HG03025 (cell line): ENCODE results near the gene DHRSX.
"Not testable (repeated sequence)": the region's sequence is repeated elsewhere in the genome, so short reads cannot be mapped to it uniquely, and the experiment has no call there.

Experiments used
- ATAC-seq: cut with Tn5 transposase; IDR thresholded peaks from one replicate; pipeline ENCODE4 v1.9.1; 2021; ENCODE audit warnings: mild to moderate bottlenecking, moderate library complexity; ENCODE audit not compliant: unreplicated experiment, low FRiP score

Gene DHRSX

DNA sequence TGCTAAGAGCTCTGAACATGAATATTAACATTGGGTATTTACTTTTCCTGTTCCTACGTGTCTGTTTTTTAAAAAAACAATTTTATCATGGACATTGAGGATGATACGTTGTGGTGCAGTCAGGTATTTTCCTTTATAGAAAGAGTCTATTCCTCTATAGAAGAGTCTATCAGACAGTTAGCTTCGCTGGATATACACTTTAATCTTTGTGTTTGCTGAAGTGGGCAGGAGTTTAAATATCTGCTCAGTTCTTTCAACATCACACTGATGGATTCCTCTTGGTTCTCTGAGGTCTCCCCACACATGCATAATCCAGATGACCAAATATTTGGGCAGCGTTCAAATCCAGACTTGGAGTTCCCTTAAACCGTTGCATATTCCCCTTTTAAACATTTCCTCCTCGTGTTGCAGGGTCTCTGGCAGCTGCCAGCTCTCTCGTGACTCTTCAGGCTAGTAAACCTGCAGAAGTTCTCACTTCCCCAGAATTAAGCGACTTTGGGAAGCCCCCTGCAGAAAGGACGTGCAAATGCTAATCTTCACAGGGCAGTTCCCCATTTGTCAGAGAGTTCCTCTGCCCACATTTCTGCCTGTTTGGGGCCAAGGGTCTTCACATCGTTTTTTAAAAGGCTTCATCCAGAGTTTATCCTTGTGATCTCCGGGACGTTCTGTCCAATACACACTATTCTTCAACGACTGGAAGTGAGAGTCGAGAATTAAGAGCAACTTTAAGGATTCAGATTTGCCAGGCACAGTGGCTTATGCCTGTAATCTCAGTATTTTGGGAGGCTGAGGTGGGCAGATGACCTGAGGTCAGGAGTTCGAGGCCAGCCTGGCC is 20.5 kb upstream of the DHRSX start:
- peak; percentile 75 for ATAC-seq

DNA sequence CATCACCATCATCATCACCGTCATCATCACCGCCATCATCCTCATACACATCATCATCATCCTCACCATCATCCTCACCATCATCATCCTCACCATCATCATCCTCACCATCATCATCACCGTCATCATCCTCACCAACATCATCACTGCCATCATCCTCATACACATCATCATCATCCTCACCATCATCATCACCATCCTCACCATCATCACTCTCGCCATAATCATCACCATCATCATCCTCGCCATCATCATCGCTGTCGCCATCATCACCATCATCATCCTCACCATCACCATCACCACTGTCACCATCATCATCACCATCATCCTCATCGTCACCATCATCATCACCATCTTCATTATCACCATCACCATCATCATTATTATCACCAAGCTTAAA is 19.8 kb upstream of the DHRSX start:
- no peak for ATAC-seq

DNA sequence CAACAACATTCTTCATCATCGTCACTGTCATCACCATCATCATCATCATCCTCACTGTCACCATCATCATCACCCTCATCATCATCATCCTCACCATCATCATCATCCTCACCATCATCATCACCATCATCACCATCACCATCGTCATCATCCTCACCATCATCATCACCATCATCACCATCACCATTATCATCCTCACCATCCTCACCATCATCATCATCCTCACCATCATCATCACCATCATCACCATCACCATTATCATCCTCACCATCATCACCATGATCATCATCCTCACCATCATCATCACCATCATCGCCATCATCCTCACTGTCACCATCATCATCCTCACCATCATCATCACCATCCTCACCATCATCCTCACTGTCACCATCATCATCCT is 18.9 kb upstream of the DHRSX start:
- not testable (repeated sequence) for ATAC-seq

DNA sequence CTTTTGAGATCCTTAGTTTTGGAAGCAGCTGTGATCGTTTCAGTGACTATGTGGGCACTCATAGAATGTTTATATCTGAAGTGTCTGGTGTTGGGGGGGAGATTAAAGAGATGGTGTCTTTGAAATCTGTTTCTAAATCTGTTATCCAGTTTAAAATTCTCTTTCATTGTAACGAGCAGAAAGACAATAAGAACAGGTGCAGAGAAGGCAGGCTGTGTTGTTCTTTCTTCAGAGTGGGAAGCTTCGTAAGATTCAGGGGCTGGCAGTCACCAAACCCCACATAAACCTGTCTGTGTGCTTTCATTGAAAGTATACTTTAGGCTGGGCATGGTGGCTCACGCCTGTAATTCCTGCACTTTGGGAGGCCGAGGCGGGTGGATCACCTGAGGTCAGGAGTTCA is 16.3 kb upstream of the DHRSX start:
- peak; percentile 2 for ATAC-seq

DNA sequence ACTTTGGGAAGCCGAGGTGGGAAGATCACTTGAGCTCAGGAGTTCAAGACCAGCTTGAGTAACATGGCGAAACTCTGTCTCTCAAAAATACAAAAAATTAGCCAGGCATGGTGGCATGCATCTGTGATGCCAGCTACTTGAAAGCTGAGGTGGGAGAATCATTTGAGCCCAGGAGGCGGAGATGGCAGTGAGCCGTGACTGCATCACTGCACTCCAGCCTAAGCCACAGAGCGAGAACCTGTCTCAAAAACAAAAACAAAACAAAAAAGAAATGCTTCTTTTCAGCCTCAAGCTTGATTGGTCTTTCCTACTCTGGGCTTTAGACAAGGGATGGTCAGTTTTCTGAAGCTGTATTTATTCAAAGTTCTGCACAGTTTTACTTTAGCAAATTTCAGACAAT is 15.8 kb upstream of the DHRSX start:
- peak; percentile 51 for ATAC-seq

DNA sequence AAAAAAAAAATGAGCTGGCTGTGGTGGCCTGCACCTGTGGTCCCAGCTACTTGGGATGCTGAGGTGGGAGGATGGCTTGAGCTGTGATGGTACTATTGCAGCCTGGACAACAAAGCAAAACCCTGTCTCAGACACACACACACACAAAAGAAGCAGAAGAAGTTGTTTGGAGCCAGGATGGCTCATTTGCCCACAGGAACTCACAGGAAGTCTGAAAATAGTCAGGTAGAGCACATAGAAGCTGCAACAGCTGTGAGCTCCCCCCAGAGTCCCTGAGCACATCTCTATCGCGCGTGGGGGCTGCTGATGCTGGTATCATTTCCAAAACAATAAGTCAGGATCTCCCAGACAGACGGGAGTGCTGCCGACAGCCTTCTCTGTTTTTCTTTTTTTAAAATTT is 13.4 kb upstream of the DHRSX start:
- no peak for ATAC-seq

DNA sequence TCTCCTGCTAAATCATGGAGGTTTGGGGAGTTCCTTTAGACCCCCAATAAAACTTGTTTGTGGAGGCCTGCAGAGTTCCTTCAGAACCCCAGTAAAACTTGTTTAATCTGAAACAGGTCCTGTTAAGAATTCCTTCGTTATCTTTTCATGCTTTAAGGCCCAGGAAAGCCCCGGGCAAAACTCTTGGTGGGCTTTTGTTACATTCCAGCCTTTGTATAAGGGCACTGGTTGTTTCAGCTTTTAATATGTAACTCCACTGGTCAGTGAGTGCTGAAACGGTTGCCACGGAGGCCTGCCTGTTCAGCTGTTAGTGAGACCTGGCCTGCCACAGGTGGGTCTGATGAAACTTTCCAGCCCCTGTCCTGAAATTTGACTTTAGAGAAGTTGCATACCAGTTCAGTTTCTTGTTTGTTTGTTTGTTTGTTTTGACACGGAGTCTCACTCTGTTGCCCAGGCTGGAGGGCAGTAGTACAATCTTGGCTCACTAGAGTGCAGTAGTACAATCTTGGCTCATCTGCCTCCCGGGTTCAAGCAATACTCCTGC is 12.4 kb upstream of the DHRSX start:
- ATAC-seq, result no peak

DNA sequence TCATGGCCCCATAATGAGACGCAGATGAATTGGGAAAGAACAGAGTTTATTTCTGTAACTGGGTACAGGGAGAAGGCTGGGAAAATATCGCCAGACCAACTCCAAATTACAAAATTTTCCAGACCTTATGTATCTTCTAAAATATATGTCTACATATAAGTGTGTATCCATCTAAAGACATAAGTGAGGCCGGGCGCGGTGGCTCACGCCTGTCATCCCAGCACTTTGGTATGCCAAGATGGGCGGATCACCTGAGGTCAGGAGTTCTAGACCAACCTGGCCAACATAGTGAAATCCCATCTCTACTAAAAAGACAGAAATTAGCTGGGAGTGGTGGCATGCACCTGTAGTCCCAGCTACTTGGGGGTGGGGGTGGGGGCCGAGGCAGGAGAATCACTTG is 11.7 kb upstream of the DHRSX start:
- no peak for ATAC-seq

DNA sequence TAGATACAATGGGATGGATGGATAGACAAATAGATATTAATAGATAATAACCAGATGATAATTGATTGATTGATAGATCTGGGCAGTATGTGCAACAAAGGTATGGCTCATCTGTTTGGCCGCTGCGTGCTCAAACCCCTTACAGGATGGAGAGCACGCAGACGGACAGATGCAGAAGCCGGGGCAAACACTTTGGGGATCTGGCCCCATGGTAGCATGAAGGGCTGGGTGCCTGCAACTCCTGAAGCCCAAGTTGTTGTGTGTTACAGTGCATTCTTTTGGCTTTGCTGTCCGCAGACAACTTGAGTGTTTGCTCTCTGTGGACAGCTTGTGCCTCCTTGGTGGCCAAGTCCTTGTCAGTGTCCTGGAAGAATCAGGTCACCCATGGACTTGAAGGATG is 10.6 kb upstream of the DHRSX start:
- no peak for ATAC-seq

DNA sequence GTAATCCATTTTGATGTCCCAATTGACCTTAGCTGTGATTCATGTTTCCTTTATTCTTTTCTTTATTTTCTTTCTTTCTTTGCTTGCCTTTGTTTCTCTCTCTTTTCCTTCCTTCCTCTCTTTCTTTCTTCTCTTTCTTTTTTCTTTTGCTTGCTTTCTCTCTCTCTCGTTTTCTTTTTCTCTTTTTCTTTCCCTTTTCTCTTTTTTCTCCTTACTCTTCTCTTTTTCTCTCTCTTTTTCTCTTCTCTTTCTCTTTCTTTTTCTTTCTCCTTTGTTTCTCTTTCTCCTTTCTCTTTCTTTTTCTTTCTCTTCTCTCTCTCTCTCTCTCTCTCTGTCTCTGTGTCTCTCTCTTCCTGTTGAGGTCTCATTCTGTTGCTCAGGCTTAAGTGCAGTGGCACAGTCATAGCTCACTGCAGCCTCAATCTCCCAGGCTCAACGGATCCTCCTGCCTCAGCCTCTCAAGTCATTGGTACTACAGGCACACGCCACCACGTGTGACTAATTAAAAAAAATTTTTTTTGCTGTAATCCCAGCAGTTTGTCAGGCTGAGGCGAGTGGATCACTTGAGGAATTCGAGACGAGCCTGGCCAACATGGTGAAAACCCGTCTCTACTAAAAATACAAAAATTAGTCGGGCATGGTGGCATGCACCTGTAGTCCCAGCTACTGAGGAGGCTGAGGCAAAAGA is 8.0 kb upstream of the DHRSX start:
- no peak for ATAC-seq

DNA sequence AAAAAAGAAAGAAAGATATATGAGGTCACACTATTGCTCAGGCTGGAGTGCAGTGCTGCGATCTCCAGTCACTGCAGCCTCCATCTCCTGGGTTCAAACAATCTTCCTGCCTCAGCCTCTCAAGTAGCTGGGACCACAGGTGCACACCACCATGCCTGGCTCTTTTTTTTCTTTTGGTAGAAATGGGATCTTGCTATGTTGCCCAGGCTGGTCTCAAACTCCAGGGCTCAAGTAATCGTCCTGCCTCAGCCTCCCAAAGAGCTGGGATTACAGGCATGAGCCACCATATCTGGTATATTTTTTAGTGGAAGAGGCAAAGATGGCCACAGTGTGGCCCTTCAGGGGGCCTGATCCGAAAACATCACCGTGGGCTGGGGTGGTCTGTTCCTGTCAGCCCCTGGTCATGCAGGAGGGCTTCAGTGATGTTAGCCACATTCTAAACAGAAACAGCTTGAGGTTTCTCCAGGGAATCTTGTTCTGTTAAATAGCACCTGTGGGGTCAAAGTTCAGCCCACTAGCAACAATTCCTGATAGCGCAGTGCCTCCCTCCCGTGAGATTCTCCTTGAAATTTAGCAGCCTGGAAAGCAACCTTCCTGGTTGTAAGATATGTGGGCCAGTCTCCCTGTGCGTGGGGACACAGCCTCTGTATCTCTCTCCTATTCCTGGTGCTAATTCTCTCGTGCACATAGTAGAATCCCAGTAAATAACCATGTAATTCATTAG is 7.3 kb upstream of the DHRSX start:
- no peak for ATAC-seq

DNA sequence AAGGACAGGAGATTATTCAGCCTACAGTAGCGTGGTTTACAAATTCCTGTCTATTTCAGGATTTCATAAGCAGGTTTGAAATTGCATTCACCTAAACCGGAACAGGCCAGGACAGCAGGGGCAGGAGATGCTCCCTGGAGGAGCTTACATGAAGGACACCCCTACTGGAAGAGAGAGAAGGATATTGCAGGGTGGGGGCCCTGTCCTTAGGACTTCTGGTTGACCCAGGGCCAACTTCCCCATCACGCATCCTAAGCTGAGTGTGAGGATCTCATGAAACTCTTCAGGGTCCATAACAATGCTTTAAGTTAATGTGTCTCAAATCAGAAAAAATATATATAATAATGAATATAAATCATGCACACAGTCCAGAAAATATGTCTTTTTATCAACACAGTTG is 6.4 kb upstream of the DHRSX start:
- no peak for ATAC-seq

DNA sequence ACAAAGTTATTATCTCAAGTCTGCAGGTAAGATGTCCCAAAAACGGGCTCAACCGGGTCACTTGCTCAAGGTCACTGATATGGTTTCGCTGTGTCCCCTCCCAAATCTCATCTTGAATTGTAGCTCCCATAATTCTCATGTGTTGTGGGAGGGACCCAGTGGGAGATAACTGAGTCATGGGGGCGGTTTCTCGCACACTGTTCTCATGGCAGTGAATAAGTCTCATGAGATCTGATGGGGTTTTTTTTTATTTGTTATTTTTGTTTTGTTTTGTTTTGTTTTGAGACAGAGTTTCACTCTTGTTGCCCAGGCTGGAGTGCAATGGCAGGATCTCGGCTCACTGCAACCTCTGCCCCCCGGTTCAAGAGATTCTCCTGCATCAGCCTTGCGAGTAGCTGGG is 4.6 kb upstream of the DHRSX start:
- ATAC-seq, result not testable (repeated sequence)

DNA sequence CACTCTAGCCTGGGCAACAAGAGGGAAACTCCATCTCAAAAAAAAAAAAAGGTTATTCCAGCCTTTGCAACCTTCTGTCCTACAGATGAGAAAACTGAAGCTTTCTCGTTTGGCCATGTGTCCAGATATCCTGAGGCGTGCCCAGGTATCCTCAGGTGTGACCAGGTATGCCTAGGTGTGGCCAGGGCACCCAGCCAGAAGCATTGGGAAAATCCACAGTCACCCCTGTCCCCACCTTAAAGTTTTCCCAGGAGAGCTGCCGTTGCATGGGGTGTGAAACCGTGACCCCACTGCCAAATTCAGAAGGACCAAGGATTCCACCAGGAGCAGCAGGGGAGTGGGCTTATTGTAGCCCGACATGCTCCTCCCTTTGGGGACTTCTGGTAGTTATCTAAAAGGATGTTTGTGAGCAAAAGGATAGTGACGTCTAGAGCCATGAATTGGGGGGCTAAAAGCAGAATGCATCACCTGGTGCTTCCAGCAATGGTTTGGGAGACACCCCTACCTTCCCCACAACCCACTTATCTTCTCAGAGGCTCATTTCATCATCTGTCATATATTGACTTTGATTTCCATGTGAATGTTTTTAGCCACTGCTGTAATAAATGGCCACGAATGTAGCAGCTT is 4.0 kb upstream of the DHRSX start:
- no peak for ATAC-seq

DNA sequence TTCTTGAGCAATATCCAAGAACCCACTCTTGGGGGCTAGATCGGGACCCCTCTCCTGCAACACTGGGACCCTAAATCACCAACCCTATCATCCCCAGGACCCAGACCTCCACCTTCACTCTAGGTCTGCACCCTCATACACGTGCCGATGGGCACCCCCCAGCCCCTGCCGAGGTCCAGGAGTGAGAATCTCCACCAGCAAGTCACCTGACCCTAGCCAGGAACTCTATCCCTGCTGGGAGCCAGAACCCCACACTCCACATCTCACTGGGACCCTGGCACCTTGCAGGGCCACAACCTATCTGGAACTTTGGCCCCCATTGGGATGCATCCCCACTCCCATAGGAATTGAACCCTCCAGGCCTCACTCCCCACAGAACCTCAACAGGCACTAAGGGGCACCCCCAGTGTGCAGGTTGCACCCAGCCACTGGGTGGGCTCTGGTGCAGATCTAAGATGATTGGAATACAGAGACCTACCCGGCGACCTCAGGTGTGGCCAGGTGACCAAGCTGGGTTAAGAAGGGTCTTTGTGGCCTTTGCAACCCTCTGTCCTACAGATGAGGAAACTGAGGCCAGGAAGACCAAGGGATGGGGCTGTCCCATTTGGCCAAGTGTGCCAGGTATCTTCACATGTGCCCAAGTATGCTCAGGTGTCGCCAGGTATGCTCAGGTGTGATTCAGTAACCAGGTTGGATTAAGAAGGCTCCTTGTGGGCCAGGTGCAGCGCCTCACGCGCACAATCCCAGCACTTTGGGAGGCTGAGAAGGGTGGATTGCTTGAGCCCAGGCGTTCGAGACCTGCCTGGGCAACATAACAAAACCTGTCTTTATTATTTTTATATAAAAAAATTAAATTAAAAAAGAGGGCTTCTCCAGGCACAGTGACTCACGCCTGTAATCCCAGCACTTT is 3.1 kb upstream of the DHRSX start:
- no peak for ATAC-seq

DNA sequence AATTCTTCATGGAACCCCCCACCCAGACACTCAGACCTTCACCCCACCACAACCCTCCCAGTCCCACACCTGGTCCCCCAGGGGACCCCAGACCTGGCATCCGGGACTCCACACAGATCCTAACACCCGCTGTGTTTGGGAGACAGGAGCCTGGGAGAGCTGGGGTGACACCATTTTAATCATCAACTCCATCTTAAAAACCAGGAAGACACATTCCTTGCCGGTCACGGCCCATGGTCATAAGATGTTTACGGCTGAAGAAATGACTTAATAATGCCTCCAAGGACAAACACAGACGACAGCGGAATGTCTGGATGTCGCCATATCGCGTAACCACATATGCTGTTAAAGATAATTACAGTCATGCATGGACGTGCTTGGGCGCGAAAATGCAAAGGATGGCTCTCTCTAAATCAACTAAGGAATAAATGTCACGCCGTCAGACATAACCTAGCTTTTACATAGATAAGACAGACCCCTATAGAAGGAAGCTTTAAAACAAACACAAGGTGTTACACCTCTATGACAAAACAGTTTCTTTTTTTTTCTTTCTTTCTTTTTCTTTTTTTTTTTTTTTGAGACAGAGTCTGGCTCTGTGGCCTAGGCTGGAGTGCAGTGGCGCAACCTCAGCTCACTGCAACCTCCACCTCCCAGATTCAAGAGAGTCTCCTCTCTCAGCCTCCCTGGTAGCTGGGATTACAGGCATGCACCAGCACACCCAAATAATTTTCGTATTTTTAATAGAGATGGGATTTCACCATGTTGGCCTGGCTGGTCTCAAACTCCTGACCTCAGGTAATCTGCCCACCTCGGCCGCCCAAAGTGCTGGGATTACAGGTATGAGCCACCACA is 2.1 kb upstream of the DHRSX start:
- no peak for ATAC-seq

DNA sequence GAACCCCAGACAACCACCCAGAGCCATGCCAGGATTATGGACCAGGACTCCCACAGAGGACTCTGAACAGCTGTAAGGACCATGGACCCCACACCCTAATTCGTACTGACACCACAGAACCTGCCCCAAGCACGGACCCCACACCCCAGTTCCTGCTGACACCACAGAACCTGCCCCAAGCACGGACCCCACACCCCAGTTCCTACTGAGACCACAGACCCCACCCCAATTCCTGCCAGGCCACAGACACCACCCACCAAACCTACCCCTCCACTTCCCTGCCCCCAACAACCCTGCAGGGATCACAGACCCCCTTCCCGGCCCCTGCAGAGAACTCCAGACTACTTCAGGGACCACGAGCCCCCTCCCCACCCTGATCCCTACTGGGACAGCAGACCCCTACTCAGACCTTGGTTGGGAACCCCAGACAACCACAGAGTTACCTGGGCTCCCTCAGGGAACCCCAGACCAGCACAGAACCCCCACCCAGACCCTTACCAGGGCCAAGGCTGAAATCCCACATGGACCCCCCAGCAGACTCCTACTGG is 1.4 kb upstream of the DHRSX start:
- ATAC-seq, result no peak

DNA sequence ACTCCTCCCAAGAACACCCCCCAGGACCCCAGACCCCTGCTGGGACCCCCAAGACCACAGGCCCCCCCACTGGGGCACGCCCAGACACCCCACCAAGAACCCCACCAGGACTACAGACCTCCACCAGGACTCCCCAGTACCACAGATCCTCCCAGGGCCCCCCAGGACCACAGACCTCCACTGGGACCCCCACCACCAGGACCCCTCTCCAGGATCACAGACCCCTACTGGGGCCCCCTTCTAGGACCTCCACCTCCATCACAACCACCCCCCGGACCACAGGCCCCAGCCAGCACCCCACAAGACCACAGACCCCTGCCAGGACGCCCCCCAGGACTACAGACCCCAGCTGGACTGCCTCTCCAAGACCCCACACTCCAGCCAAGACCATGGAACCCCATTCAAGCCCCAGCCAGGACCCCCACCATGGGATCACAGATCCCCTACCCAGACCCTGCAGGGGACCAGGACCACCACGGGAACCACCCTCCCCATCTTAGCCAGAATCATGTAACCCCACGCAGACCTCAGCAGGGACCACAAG is 855 bp upstream of the DHRSX start:
- ATAC-seq, result no peak
